ENCODE results near the gene GALNT5.

GRCh38 chr2:157327200-157327599 is 69.7 kb downstream of the GALNT5 start:
- no peak for TF ChIP-seq POLR2A (IDR thresholded peaks at IDR 0.05; ENCODE audit: low read depth, low read length)
- TF ChIP-seq CTCF (IDR thresholded peaks at IDR 0.05; ENCODE audit: extremely low read depth in 1 of 2, insufficient read depth in 1 of 2, low read depth in 1 of 2, low read length in 2 of 2), result no peak
- no peak for TF ChIP-seq MAX (IDR thresholded peaks at IDR 0.05; ENCODE audit: insufficient read depth, insufficient read length)
- TF ChIP-seq JUN (IDR thresholded peaks at IDR 0.05; ENCODE audit: borderline replicate concordance, insufficient read depth, insufficient read length, low read depth), result no peak
- TF ChIP-seq POLR2AphosphoS5 (IDR thresholded peaks at IDR 0.05; ENCODE audit: insufficient read depth, low read depth, low read length), result no peak
- TF ChIP-seq GATA2 (IDR thresholded peaks at IDR 0.05; ENCODE audit: insufficient read depth, insufficient read length, low read depth, low read length), result no peak
